Spleen (tissue), 7 donors: ENCODE measurements around the gene CECR2.

Experiments used
- POLR2A ChIP-seq, 3 donors: fragments of 450-650 bp; IDR thresholded peaks; one replicate each; pipeline ENCODE4 v1.5.1; 2017; ENCODE audit warnings: antibody characterized with exemption in 3 of 3, mild to moderate bottlenecking in 1 of 3
- POLR2AphosphoS5 ChIP-seq, 3 donors: sonication (generic); formaldehyde crosslinking; IDR thresholded peaks; one replicate each; pipeline ENCODE4 v1.5.1; 2017; ENCODE audit warnings: antibody characterized with exemption in 3 of 3
- TF ChIP-seq, protein P1 (sequence below), 11 experiments: fragments of 200-600 bp in 7 of 11; fragments of 450-650 bp in 4 of 11; sonication (generic) in 4 of 11; IDR thresholded peaks in 8 of 11; conservative IDR thresholded peaks in 3 of 11; 1 replicate in 7 of 11; 2 replicates in 4 of 11; pipeline versions ENCODE4 v1.4.0 to v1.8.0; 2016 to 2021; ENCODE audit warnings: antibody characterized with exemption in 11 of 11, inconsistent platforms in 4 of 11, mild to moderate bottlenecking in 1 of 11
- donor health status: DM: no; HTN: no; CAD: no; lungs with moderate emphysema.
- donor health status: DM: no; HTN: no; CAD: no.
- donor health status: DM: no; HTN: no; CAD: no.

DNA sequence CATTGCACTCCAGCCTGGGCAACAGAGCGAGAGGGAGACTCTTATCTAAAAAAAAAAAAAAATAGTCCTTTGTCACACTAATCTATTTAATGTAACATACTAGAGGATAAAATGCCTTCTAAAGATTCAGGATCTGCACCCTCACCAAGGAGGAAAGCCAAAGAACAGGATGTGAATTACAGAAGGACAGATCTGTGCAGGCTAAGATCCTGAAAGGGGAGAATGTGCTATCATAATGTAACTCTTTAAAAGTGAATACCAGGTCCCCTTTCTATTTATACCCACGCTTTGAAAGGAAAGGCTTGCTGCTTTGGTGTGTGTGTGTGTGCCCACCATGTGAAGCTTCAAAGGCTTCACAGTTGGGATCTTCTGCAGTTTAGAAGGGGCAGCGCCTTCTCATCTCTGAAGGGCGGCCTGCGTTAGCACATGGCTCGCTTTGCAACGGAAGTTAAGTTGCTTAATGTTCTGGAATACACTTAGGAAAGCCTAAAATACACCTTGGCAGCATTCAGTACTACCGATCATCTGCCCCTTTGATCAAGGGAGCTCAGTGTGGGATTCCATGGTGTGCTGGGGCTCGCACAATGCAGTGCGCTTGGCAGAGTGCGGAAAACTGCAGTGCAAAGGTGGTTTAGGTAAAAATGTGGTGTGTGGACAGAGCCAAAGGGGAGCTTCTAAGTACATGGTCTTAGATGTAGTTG is 6.8 kb downstream of the CECR2 start:
- TF ChIP-seq POLR2AphosphoS5 (IDR thresholded peaks at IDR 0.05) (no peak), POLR2A (IDR thresholded peaks at IDR 0.05) (no peak)
- TF ChIP-seq, protein P1, sequence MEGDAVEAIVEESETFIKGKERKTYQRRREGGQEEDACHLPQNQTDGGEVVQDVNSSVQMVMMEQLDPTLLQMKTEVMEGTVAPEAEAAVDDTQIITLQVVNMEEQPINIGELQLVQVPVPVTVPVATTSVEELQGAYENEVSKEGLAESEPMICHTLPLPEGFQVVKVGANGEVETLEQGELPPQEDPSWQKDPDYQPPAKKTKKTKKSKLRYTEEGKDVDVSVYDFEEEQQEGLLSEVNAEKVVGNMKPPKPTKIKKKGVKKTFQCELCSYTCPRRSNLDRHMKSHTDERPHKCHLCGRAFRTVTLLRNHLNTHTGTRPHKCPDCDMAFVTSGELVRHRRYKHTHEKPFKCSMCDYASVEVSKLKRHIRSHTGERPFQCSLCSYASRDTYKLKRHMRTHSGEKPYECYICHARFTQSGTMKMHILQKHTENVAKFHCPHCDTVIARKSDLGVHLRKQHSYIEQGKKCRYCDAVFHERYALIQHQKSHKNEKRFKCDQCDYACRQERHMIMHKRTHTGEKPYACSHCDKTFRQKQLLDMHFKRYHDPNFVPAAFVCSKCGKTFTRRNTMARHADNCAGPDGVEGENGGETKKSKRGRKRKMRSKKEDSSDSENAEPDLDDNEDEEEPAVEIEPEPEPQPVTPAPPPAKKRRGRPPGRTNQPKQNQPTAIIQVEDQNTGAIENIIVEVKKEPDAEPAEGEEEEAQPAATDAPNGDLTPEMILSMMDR (IDR thresholded peaks at IDR 0.05 in 8 of 11, conservative IDR thresholded peaks at IDR 0.05 in 3 of 11): no peak
